ENCODE results near the gene ASPG.
A peak's percentile ranks its signal among the peaks of the same experiment; 100 is the strongest.

The ASPG gene
- total RNA-seq, result 0 to 0.07 reads per million in 2 donors

GRCh38 chr14:104085032-104085888 is at the start of gene ASPG:
TSS of gene ASPG (plus strand) at chr14:104085700. CDS start at chr14:104085771, 71 bp downstream.
- DNase-seq, result peak in 2 of 5 experiments; percentile 14 to 38

GRCh38 chr14:104036212-104036611 is 49.3 kb upstream of the ASPG start:
- DNase-seq, result no peak

GRCh38 chr14:104037074-104037473 is 48.4 kb upstream of the ASPG start:
- no peak for DNase-seq

- no peak for DNase-seq
These were observed 47.6 kb upstream of the ASPG start for GRCh38 chr14:104037903-104038302.

GRCh38 chr14:104039214-104039613 is 46.3 kb upstream of the ASPG start:
- no peak for DNase-seq

GRCh38 chr14:104040539-104040938 is 45.0 kb upstream of the ASPG start:
- DNase-seq, result no peak

- no peak for DNase-seq
These were observed 43.9 kb upstream of the ASPG start for GRCh38 chr14:104041430-104042104.

- DNase-seq, result no peak
These were observed 41.5 kb upstream of the ASPG start for GRCh38 chr14:104044016-104044415.

GRCh38 chr14:104047761-104048160 is 37.7 kb upstream of the ASPG start:
- DNase-seq, result no peak

GRCh38 chr14:104048758-104049507 is 36.6 kb upstream of the ASPG start:
- no peak for DNase-seq

- no peak for DNase-seq
These were observed 35.8 kb upstream of the ASPG start for GRCh38 chr14:104049576-104050240.

- no peak for DNase-seq
These were observed 34.2 kb upstream of the ASPG start for GRCh38 chr14:104051092-104051813.

- no peak for DNase-seq
These were observed 31.1 kb upstream of the ASPG start for GRCh38 chr14:104054222-104054905.

- no peak for DNase-seq
These were observed 23.2 kb upstream of the ASPG start for GRCh38 chr14:104062281-104062680.

- no peak for DNase-seq
These were observed 21.5 kb upstream of the ASPG start for GRCh38 chr14:104064003-104064402.

- DNase-seq, result no peak
These were observed 19.2 kb upstream of the ASPG start for GRCh38 chr14:104066279-104066678.

- DNase-seq, result no peak
These were observed 18.7 kb upstream of the ASPG start for GRCh38 chr14:104066719-104067295.

- no peak for DNase-seq
These were observed 16.0 kb upstream of the ASPG start for GRCh38 chr14:104069541-104069940.

GRCh38 chr14:104072586-104072985 is 12.9 kb upstream of the ASPG start:
- no peak for DNase-seq

GRCh38 chr14:104073764-104074163 is 11.7 kb upstream of the ASPG start:
- DNase-seq, result peak in 1 of 5 experiments; percentile 45
